Kidney capillary endothelial cell (primary cell): ENCODE measurements around the gene CHST11.
A peak's percentile ranks its signal among the peaks of the same experiment; 100 is the strongest.

Experiments
- DNase-seq: peaks from one replicate; pipeline ENCODE4 v3.0.0-alpha.2; 2018; ENCODE audit warnings: low spot score

CHST11 gene

GRCh38 chr12:104585448-104586055, 128.8 kb downstream of the CHST11 start:
- DNase-seq = no peak

GRCh38 chr12:104586351-104586919, 129.7 kb downstream of the CHST11 start:
- no peak for DNase-seq

- DNase-seq = peak; percentile 91
Observed at GRCh38 chr12:104588047-104588920, 131.5 kb downstream of the CHST11 start.

- no peak for DNase-seq
Observed at GRCh38 chr12:104588921-104589590, 132.3 kb downstream of the CHST11 start.

- no peak for DNase-seq
Observed at GRCh38 chr12:104590022-104590421, 133.3 kb downstream of the CHST11 start.

- DNase-seq = no peak
Observed at GRCh38 chr12:104591257-104591885, 134.6 kb downstream of the CHST11 start.

- no peak for DNase-seq
Observed at GRCh38 chr12:104593482-104593881, 136.7 kb downstream of the CHST11 start.

GRCh38 chr12:104596134-104596799, 139.5 kb downstream of the CHST11 start:
- DNase-seq = no peak

GRCh38 chr12:104596898-104597843, 140.4 kb downstream of the CHST11 start:
- no peak for DNase-seq

- no peak for DNase-seq
Observed at GRCh38 chr12:104598342-104599271, 141.9 kb downstream of the CHST11 start.

GRCh38 chr12:104599272-104600035, 142.7 kb downstream of the CHST11 start:
- DNase-seq = no peak

- no peak for DNase-seq
Observed at GRCh38 chr12:104600036-104600712, 143.4 kb downstream of the CHST11 start.

- DNase-seq = no peak
Observed at GRCh38 chr12:104600790-104601739, 144.3 kb downstream of the CHST11 start.

GRCh38 chr12:104602406-104602805, 145.7 kb downstream of the CHST11 start:
- DNase-seq = no peak

GRCh38 chr12:104602896-104603295, 146.1 kb downstream of the CHST11 start:
- DNase-seq = no peak

- no peak for DNase-seq
Observed at GRCh38 chr12:104603545-104603973, 146.8 kb downstream of the CHST11 start.
